ENCODE measurements around the gene TXLNG.
A peak's percentile ranks its signal among the peaks of the same experiment; 100 is the strongest.

Gene TXLNG

GRCh38 chrX:16874458-16875095 is 88.3 kb downstream of the TXLNG start:
- no peak for DNase-seq

DNA sequence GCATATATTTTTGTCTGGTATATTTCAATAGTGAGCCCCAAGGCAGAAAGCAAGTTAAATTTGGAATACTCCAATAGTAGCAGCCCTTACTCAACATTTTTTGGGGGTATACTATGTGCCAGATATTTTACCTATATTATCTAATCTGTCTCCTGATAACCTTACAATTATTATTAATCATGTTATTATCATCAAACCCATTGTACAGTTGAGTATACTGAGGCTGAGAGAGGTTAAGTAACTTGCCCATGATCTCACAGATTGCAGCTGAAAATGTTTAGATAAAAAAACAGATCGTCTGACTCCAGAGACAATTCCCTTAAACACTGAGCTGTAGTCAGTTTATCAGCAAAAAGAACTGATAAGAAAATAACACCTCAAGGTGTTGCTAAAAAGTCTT is 90.4 kb downstream of the TXLNG start:
- no peak for DNase-seq

DNA sequence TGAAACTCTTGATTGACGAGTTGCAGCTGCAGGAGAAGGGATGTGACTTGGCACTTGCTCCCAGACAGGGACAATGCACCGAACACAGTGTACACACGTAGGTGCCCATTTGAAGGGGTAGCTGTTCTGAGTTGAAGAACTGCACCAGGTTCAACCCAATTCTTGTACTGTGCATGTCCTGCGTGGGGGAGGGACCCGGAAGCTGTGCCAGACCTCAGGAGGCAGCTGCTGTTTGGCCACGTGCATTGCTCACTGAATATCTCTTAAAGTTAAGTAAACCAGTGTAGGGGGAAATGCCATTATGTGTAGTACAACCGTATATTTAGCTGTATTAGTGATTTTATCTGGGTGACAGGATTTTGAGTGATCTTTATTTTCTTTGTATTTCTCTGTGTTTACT is 95.9 kb downstream of the TXLNG start:
- peak; percentile 37 for DNase-seq

- DNase-seq: peak; percentile 91
Observed at GRCh38 chrX:16882702-16883486, 96.6 kb downstream of the TXLNG start.

DNA sequence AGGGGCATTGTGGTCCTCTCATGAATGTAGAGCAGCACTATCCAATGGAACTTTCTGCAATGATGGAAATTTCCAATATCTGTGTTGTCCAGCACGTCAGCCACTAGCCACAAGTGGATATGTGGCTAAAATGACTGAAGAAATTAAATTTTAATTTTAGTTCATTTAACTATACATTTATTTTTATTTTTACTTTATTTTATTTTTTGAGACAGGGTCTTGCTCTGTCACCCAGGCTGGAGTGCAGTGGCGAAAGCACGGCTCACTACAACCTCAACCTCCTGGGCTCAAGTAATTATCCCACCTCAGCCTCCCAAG is 97.2 kb downstream of the TXLNG start:
- DNase-seq: no peak

DNA sequence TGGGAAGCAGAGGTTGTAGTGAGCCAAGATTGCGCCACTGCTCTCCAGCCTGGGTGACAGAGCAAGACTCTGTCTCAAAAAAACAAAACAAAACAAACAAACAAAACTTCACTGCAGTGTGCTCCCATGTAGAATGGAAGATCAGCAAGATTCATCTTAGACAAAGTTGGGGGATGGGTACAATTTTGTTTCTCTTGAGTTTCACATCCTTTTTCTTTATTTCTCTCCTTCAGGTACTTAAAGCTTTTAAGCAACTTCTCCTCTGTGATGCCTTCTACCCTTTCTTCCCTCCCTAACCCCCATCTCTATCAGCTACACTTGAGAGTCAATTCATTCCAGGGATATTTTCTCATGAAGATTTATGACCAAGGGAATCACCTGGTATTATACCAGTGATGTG is 99.4 kb downstream of the TXLNG start:
- no peak for DNase-seq

DNA sequence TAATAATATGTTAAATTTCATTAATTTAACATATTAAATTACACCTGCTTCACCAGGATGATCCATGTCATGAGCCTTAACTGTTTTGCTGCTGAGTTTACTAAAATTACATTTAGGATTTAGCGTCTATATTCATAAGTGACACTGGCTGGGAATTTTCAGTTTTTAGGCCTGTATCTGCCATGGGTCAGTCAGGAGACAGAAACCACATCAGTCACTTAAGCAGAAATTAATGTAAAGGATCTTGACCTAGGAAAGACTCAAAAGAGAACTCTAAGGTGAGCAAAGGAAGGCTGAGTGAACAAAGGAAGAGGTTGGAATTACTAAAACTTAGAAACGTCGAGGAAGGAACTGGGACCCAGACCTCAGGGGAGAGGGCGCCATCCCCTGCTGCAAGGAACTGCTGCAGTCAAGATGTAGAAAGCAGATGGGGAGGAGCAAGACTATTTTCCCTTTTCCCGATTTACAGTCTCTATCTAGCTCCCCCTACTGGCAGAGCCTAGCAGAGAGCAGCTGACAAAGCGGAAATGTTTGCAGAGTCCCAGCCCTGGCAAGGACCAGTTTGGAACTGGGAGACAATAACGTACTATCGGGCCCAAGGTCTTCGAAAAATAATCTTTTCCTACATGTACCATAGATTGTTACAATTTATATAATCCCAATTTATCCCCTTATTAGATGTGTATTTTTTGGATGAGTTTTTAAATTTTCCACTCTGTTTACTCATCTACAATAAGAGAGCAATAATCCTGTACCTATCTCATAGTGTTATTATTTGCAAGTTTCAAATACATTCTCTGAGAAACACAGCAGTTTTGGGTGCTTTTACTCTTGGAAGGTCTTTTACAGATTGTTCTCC is 106.5 kb downstream of the TXLNG start:
- peak; percentile 87 for DNase-seq
